GM12878 (cell line): ENCODE results near the gene BEST4. TPM values are rescaled to one million over a fixed set of nuclear protein-coding genes. Genes with fewer than 3 reads are reported as not detected.

ENCODE experiments used
- CBX5 ChIP-seq: sonication (generic); IDR thresholded peaks from 2 replicates; pipeline ENCODE4 v1.6.1; 2016; ENCODE audit warnings: low read depth, moderate library complexity, mild to moderate bottlenecking, inconsistent platforms
- DPF2 ChIP-seq: fragments of 450-650 bp; IDR thresholded peaks from 2 replicates; pipeline ENCODE4 v1.6.1; 2017; ENCODE audit warnings: mild to moderate bottlenecking
- ETV6 ChIP-seq, 2 experiments: fragments of 450-650 bp in 1 of 2; IDR thresholded peaks in 1 of 2; conservative IDR thresholded peaks in 1 of 2; 2 replicates each; pipeline ENCODE4 v1.6.1; 2014; ENCODE audit warnings: antibody characterized with exemption in 1 of 2, borderline replicate concordance in 1 of 2, low read depth in 1 of 2, mild to moderate bottlenecking in 1 of 2, moderate library complexity in 1 of 2
- EZH2 ChIP-seq: IDR thresholded peaks from 2 replicates; pipeline ENCODE4 v1.6.1; 2012; ENCODE audit warnings: low read depth, mild to moderate bottlenecking, control low read depth, inconsistent platforms, low read length, borderline replicate concordance; ENCODE audit not compliant: control insufficient read depth
- GABPA ChIP-seq: IDR thresholded peaks from 2 replicates; pipeline ENCODE4 v1.6.1; 2014; ENCODE audit warnings: antibody characterized with exemption, low read depth, mild to moderate bottlenecking, inconsistent platforms
- HCFC1 ChIP-seq: fragments of 150-350 bp; IDR thresholded peaks from 2 replicates; pipeline ENCODE4 v1.6.1; 2014; ENCODE audit warnings: low read length
- HDAC2 ChIP-seq: fragments of 200-600 bp; sonication (generic); IDR thresholded peaks from 2 replicates; pipeline ENCODE4 v1.6.1; 2017
- IKZF1 ChIP-seq: fragments of 450-650 bp; conservative IDR thresholded peaks from 2 replicates; pipeline ENCODE4 v1.6.1; 2017; ENCODE audit warnings: antibody characterized with exemption, mild to moderate bottlenecking
- MEF2A ChIP-seq: IDR thresholded peaks from 2 replicates; pipeline ENCODE4 v1.6.1; 2011; ENCODE audit warnings: low read depth, mild to moderate bottlenecking, low read length, moderate library complexity; ENCODE audit not compliant: insufficient read depth
- MEF2B ChIP-seq: fragments of 450-650 bp; IDR thresholded peaks from 2 replicates; pipeline ENCODE4 v1.6.1; 2018; ENCODE audit warnings: mild to moderate bottlenecking, moderate library complexity; ENCODE audit not compliant: partially characterized antibody, poor library complexity, severe bottlenecking
- MTA2 ChIP-seq: fragments of 450-650 bp; IDR thresholded peaks from 2 replicates; pipeline ENCODE4 v1.6.1; 2016; ENCODE audit warnings: low read depth, mild to moderate bottlenecking, moderate library complexity
- MYC ChIP-seq: IDR thresholded peaks from 2 replicates; pipeline ENCODE4 v1.6.1; 2011; ENCODE audit warnings: mild to moderate bottlenecking, low read length, moderate library complexity, inconsistent platforms; ENCODE audit not compliant: insufficient read depth, insufficient replicate concordance, insufficient read length, severe bottlenecking
- NR2C1 ChIP-seq: fragments of 450-650 bp; IDR thresholded peaks from 2 replicates; pipeline ENCODE4 v1.6.1; 2017; ENCODE audit warnings: antibody characterized with exemption, mild to moderate bottlenecking, moderate library complexity
- NR2C2 ChIP-seq: IDR thresholded peaks from 2 replicates; pipeline ENCODE4 v1.6.1; 2011; ENCODE audit warnings: borderline replicate concordance, low read depth; ENCODE audit not compliant: control insufficient read depth, insufficient read length
- RFX5 ChIP-seq: IDR thresholded peaks from 2 replicates; pipeline ENCODE4 v1.6.1; 2011; ENCODE audit warnings: low read depth, low read length, improper control_type of control experiment
- SMC3 ChIP-seq: IDR thresholded peaks from 2 replicates; pipeline ENCODE4 v1.6.1; 2011; ENCODE audit warnings: low read length, improper control_type of control experiment, borderline replicate concordance
- TCF3 ChIP-seq: IDR thresholded peaks from 2 replicates; pipeline ENCODE4 v1.6.1; 2012; ENCODE audit warnings: low read depth, mild to moderate bottlenecking, low read length, borderline replicate concordance; ENCODE audit not compliant: insufficient read depth
- YY1 ChIP-seq: IDR thresholded peaks from 2 replicates; pipeline ENCODE4 v1.6.1; 2011; ENCODE audit warnings: low read depth, mild to moderate bottlenecking, low read length
- ZNF24 ChIP-seq: fragments of 450-650 bp; IDR thresholded peaks from 2 replicates; pipeline ENCODE4 v1.6.1; 2017; ENCODE audit warnings: antibody characterized with exemption, mild to moderate bottlenecking
- ZNF274 ChIP-seq: IDR thresholded peaks from one replicate; pipeline ENCODE4 v1.8.0; 2011; ENCODE audit not compliant: insufficient read length, insufficient read depth
- ZNF622 ChIP-seq: fragments of 450-650 bp; IDR thresholded peaks from 2 replicates; pipeline ENCODE4 v1.6.1; 2017; ENCODE audit warnings: mild to moderate bottlenecking, inconsistent platforms
- polyA plus RNA-seq, 11 experiments: library from polyadenylated mRNA; depleted of rRNA in 4 of 11; unstranded in 6 of 11; stranded (reverse) in 5 of 11; fragments of >200 nt; fragmentation: Nextera tagmentation in 4 of 11; fragmentation: Illumina TruSeq in 1 of 11; extraction: Ambion mirVana in 4 of 11; extraction: Trizol in 1 of 11; gene quantifications; 1 replicate in 1 of 11; 2 replicates in 10 of 11; pipeline versions ENCODE4 v1.2.1 to v1.2.3, GENCODE V29; 2011 to 2016; ENCODE audit warnings: inconsistent platforms in 2 of 11, missing spikeins in 2 of 11, low read depth in 1 of 11
- total RNA-seq, 4 experiments: library from RNA; depleted of rRNA in 3 of 4; stranded (reverse); fragments of >200 nt in 3 of 4; fragmentation: Illumina TruSeq in 1 of 4; extraction: Trizol in 1 of 4; gene quantifications; 2 replicates each; pipeline versions ENCODE4 v1.2.1 to v1.2.3, GENCODE V29; 2013 to 2021
- TF ChIP-seq, protein P1 (sequence below): fragments of 450-650 bp; IDR thresholded peaks from 2 replicates; pipeline ENCODE4 v1.6.1; 2017; ENCODE audit warnings: antibody characterized with exemption, mild to moderate bottlenecking, moderate library complexity
- TF ChIP-seq, protein P2 (sequence below): IDR thresholded peaks from 2 replicates; pipeline ENCODE4 v1.6.1; 2012; ENCODE audit warnings: mild to moderate bottlenecking, low read depth, low read length

The BEST4 gene
- total and polyA plus RNA-seq, 10 of the 15 experiments (the other 5 are each of a cell fraction or from before 2014, with no cell fraction given), result 0.06 to 1.3 (median 0.42) TPM

DNA sequence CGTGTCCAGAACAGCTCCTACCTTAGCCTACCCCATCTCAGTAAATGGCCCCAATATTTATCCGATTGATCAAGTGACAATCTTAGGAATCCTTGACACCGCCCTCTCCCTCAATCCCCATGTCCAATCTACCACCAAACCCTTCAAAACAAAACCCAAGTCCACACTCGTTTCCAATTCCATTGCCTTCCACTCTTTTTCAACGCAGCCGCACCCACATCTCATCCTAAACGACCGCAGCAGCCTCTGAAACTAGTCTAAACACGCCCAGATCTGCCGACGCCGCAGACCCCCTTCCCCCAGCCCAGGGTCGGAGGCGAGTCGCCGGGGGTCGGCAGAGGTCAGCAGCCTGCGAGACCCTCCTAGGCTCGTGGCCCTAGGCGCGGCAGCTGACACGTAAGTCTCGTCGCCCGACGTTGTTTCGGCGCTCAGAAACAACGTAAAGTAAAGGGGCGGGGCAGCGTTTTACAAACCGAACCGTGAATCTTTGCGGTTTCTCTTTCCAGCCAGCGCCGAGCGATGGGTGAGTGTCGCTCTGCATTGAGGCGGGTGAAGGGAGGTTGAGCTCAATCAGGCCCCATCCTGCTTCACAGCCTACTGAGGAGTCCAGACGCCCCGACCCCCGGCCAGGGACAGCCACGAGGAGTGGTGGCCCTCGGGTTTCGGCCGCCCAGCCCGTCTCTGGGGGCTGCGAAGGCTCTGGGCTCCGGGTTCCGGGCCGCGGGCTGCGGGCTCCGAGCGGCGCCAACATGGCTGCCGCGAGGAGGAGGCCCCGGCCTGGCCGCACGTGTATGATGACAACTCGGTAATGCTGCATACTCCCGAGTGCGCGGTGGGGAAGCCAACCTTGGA is 12.7 kb downstream of the BEST4 start, which contains the start of gene RPS8 (continued):
- TF ChIP-seq IKZF1, result peak; percentile 72
- TF ChIP-seq MYC, result peak; percentile 83
- TF ChIP-seq GABPA, result no peak
- peak; percentile 68 for TF ChIP-seq MEF2B
- TF ChIP-seq ETV6 (conservative IDR thresholded peaks at IDR 0.05 in 1 of 2, IDR thresholded peaks at IDR 0.05 in 1 of 2; ENCODE audit: borderline replicate concordance in 1 of 2, low read depth in 1 of 2), result no peak
- TF ChIP-seq HDAC2, result no peak
- TF ChIP-seq MTA2, result peak; percentile 44; the same call in 1 of the 2 replicates
- TF ChIP-seq NR2C1, result peak; percentile 73
- TF ChIP-seq, protein P1, sequence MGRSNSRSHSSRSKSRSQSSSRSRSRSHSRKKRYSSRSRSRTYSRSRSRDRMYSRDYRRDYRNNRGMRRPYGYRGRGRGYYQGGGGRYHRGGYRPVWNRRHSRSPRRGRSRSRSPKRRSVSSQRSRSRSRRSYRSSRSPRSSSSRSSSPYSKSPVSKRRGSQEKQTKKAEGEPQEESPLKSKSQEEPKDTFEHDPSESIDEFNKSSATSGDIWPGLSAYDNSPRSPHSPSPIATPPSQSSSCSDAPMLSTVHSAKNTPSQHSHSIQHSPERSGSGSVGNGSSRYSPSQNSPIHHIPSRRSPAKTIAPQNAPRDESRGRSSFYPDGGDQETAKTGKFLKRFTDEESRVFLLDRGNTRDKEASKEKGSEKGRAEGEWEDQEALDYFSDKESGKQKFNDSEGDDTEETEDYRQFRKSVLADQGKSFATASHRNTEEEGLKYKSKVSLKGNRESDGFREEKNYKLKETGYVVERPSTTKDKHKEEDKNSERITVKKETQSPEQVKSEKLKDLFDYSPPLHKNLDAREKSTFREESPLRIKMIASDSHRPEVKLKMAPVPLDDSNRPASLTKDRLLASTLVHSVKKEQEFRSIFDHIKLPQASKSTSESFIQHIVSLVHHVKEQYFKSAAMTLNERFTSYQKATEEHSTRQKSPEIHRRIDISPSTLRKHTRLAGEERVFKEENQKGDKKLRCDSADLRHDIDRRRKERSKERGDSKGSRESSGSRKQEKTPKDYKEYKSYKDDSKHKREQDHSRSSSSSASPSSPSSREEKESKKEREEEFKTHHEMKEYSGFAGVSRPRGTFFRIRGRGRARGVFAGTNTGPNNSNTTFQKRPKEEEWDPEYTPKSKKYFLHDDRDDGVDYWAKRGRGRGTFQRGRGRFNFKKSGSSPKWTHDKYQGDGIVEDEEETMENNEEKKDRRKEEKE, result no peak
- peak; percentile 82 for TF ChIP-seq DPF2
- TF ChIP-seq ZNF622, result no peak
- TF ChIP-seq, protein P2, sequence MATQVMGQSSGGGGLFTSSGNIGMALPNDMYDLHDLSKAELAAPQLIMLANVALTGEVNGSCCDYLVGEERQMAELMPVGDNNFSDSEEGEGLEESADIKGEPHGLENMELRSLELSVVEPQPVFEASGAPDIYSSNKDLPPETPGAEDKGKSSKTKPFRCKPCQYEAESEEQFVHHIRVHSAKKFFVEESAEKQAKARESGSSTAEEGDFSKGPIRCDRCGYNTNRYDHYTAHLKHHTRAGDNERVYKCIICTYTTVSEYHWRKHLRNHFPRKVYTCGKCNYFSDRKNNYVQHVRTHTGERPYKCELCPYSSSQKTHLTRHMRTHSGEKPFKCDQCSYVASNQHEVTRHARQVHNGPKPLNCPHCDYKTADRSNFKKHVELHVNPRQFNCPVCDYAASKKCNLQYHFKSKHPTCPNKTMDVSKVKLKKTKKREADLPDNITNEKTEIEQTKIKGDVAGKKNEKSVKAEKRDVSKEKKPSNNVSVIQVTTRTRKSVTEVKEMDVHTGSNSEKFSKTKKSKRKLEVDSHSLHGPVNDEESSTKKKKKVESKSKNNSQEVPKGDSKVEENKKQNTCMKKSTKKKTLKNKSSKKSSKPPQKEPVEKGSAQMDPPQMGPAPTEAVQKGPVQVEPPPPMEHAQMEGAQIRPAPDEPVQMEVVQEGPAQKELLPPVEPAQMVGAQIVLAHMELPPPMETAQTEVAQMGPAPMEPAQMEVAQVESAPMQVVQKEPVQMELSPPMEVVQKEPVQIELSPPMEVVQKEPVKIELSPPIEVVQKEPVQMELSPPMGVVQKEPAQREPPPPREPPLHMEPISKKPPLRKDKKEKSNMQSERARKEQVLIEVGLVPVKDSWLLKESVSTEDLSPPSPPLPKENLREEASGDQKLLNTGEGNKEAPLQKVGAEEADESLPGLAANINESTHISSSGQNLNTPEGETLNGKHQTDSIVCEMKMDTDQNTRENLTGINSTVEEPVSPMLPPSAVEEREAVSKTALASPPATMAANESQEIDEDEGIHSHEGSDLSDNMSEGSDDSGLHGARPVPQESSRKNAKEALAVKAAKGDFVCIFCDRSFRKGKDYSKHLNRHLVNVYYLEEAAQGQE, result peak; percentile 26; the same call in 1 of the 2 replicates
- no peak for TF ChIP-seq SMC3
- no peak for TF ChIP-seq RFX5
- TF ChIP-seq YY1, result peak; percentile 93
- TF ChIP-seq NR2C2, result no peak
- TF ChIP-seq MEF2A, result 0 out of 2 replicates have a peak, but pooled peaks have one; percentile 41
- TF ChIP-seq TCF3, result peak; percentile 82; the same call in 1 of the 2 replicates
- TF ChIP-seq ZNF274, result no peak
- TF ChIP-seq ZNF24, result peak; percentile 72; the same call in 1 of the 2 replicates
- no peak for TF ChIP-seq EZH2
- TF ChIP-seq CBX5, result no peak
- TF ChIP-seq HCFC1, result peak; percentile 75
